ENCODE measurements around the gene ERC1.
A peak's percentile ranks its signal among the peaks of the same experiment; 100 is the strongest.

Gene ERC1

GRCh38 chr12:1464925-1465324 is 473.9 kb downstream of the ERC1 start:
- DNase-seq = no peak

- DNase-seq = no peak
Measured at GRCh38 chr12:1465990-1466389, 475.0 kb downstream of the ERC1 start.

- DNase-seq = no peak
Measured at GRCh38 chr12:1466481-1467154, 475.6 kb downstream of the ERC1 start.

- DNase-seq = no peak
Measured at GRCh38 chr12:1467710-1468109, 476.7 kb downstream of the ERC1 start.

- no peak for DNase-seq
Measured at GRCh38 chr12:1469070-1469469, 478.0 kb downstream of the ERC1 start.

GRCh38 chr12:1470051-1470450 is 479.0 kb downstream of the ERC1 start:
- no peak for DNase-seq

GRCh38 chr12:1471224-1471623 is 480.2 kb downstream of the ERC1 start:
- DNase-seq = no peak

GRCh38 chr12:1473418-1473817 is 482.4 kb downstream of the ERC1 start:
- DNase-seq = peak; percentile 5

GRCh38 chr12:1474041-1474573 is 483.1 kb downstream of the ERC1 start:
- no peak for DNase-seq

- DNase-seq = no peak
Measured at GRCh38 chr12:1474574-1475153, 483.6 kb downstream of the ERC1 start.

GRCh38 chr12:1479645-1480044 is 488.6 kb downstream of the ERC1 start:
- DNase-seq = no peak

- no peak for DNase-seq
Measured at GRCh38 chr12:1481326-1481725, 490.3 kb downstream of the ERC1 start.

- no peak for DNase-seq
Measured at GRCh38 chr12:1481906-1482305, 490.9 kb downstream of the ERC1 start.

- DNase-seq = peak; percentile 8
Measured at GRCh38 chr12:1488908-1489381, 497.9 kb downstream of the ERC1 start.

- DNase-seq = no peak
Measured at GRCh38 chr12:1491983-1492697, 501.1 kb downstream of the ERC1 start.

GRCh38 chr12:1493781-1494565 is 502.9 kb downstream of the ERC1 start:
- DNase-seq = no peak

GRCh38 chr12:1494856-1495255 is 503.8 kb downstream of the ERC1 start:
- no peak for DNase-seq

GRCh38 chr12:1496162-1496900 is 505.3 kb downstream of the ERC1 start:
- DNase-seq = no peak

- no peak for DNase-seq
Measured at GRCh38 chr12:1497161-1497560, 506.1 kb downstream of the ERC1 start.

- no peak for DNase-seq
Measured at GRCh38 chr12:1498199-1498740, 507.2 kb downstream of the ERC1 start.

- no peak for DNase-seq
Measured at GRCh38 chr12:1499351-1499750, 508.3 kb downstream of the ERC1 start.

Measured in activated CD4-positive, alpha-beta T cell treated with anti-CD3 and anti-CD28 coated beads, Interleukin-2, amount 50 U/mL, for 1 hour (primary cell).